Type B pancreatic cell (in vitro differentiated cells): ENCODE results near the gene KCNMB2. TPM values are rescaled to one million over a fixed set of nuclear protein-coding genes. Genes with fewer than 3 reads are reported as not detected.

Source experiments
- DNase-seq: peaks from one replicate; pipeline ENCODE4 v3.0.0; 2021; ENCODE audit warnings: mixed read lengths; ENCODE audit not compliant: unreplicated experiment; ENCODE audit errors: extremely low spot score
- H3K27ac Mint-ChIP-seq: 2 replicates; pipeline ENCODE4 v1.8.0; 2021; ENCODE audit warnings: mild to moderate bottlenecking, mixed read lengths
- H3K27me3 Mint-ChIP-seq: 2 replicates; pipeline ENCODE4 v1.8.0; 2021; ENCODE audit warnings: mixed read lengths
- H3K36me3 Mint-ChIP-seq: 2 replicates; pipeline ENCODE4 v1.8.0; 2021; ENCODE audit warnings: mixed read lengths
- H3K4me1 Mint-ChIP-seq: one replicate; pipeline ENCODE4 v1.8.0; 2021; ENCODE audit warnings: mixed read lengths; ENCODE audit not compliant: unreplicated experiment
- H3K4me3 Mint-ChIP-seq: 2 replicates; pipeline ENCODE4 v1.8.0; 2021; ENCODE audit warnings: mild to moderate bottlenecking, mixed read lengths
- H3K9me3 Mint-ChIP-seq: 2 replicates; pipeline ENCODE4 v1.8.0; 2021; ENCODE audit warnings: mixed read lengths
- CTCF ChIP-seq: fragments of 200-600 bp; sonication (generic); conservative IDR thresholded peaks from 2 replicates; pipeline ENCODE4 v1.5.0; 2021; ENCODE audit warnings: antibody characterized with exemption, mild to moderate bottlenecking
- total RNA-seq: library from RNA; stranded (reverse); gene quantifications from 2 replicates; pipeline ENCODE4 v1.2.1, GENCODE V29; 2021; ENCODE audit warnings: low replicate concordance

The KCNMB2 gene
- total RNA-seq, 1 donor from 2014 or later: 1.3 TPM

- no peak for TF ChIP-seq CTCF
- Mint-ChIP-seq H3K36me3 (no peaks in the 10 kb centered on the region), H3K9me3 (no peaks in the 10 kb centered on the region), H3K4me3 (no peak overlapping the region), H3K4me1 (no peaks in the 10 kb centered on the region), H3K27me3 (peaks cover 5% of the 10 kb centered on the region), H3K27ac (no peak overlapping the region)
- no peak for DNase-seq
These were observed 333.8 kb downstream of the KCNMB2 start for GRCh38 chr3:178870085-178870484.

- TF ChIP-seq CTCF: no peak
- no peaks in the 10 kb centered on the region for H3K9me3 Mint-ChIP-seq
- H3K36me3 Mint-ChIP-seq: no peaks in the 10 kb centered on the region
- no peak overlapping the region for H3K4me3 Mint-ChIP-seq
- DNase-seq: no peak
- no peak overlapping the region for H3K27ac Mint-ChIP-seq
- H3K4me1 Mint-ChIP-seq: no peaks in the 10 kb centered on the region
- H3K27me3 Mint-ChIP-seq: peaks cover 4% of the 10 kb centered on the region
These were observed 338.9 kb downstream of the KCNMB2 start for GRCh38 chr3:178875157-178875556.

GRCh38 chr3:178875836-178876235, 339.6 kb downstream of the KCNMB2 start:
- Mint-ChIP-seq H3K9me3 (no peaks in the 10 kb centered on the region), H3K36me3 (no peaks in the 10 kb centered on the region), H3K4me3 (no peak overlapping the region)

GRCh38 chr3:178880274-178880673, 344.0 kb downstream of the KCNMB2 start:
- peaks cover 6% of the 10 kb centered on the region for H3K9me3 Mint-ChIP-seq
- H3K4me1 Mint-ChIP-seq: no peaks in the 10 kb centered on the region
- no peak for DNase-seq
- H3K27ac Mint-ChIP-seq: no peak overlapping the region
- no peaks in the 10 kb centered on the region for H3K36me3 Mint-ChIP-seq
- no peak for TF ChIP-seq CTCF
- no peak overlapping the region for H3K4me3 Mint-ChIP-seq
- H3K27me3 Mint-ChIP-seq: peaks cover 3% of the 10 kb centered on the region

More at GRCh38 chr3:178875836-178876235, 339.6 kb downstream of the KCNMB2 start:
- no peaks in the 10 kb centered on the region for H3K4me1 Mint-ChIP-seq
- H3K27ac Mint-ChIP-seq: no peak overlapping the region
- peaks cover 3% of the 10 kb centered on the region for H3K27me3 Mint-ChIP-seq
- no peak for TF ChIP-seq CTCF
- no peak for DNase-seq
